Measurements from ENCODE around the gene TRAPPC3. TPM values are rescaled to one million over a fixed set of nuclear protein-coding genes. Genes with fewer than 3 reads are reported as not detected.
A peak's percentile ranks its signal among the peaks of the same experiment; 100 is the strongest.

The TRAPPC3 gene
- total and polyA plus RNA-seq, 9 of the 15 experiments (the other 6 are each of a cell fraction or from before 2014, with no cell fraction given), result 20.6 to 141 (median 112) TPM

DNA sequence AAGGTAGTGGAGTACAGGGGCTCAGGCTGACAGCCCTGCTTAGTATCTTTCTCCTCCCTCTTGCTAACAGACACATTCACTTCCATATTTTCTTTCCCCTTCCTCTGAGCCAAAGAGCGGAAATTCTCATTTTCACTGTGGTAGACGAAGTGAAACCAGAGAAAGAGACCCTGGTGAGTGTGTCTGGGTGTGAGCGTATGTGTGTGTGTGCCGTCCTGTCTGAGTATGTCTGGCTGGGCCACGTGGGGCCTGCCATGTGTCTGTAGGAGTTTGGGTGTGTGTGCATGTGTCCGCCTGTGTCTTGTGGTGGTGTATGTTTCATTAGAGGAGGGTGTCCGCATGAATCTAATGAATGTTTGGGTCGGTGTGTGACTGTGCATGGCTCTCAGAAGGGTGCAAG, 25.9 kb downstream of the TRAPPC3 start (continued):
- TF ChIP-seq, protein P1, sequence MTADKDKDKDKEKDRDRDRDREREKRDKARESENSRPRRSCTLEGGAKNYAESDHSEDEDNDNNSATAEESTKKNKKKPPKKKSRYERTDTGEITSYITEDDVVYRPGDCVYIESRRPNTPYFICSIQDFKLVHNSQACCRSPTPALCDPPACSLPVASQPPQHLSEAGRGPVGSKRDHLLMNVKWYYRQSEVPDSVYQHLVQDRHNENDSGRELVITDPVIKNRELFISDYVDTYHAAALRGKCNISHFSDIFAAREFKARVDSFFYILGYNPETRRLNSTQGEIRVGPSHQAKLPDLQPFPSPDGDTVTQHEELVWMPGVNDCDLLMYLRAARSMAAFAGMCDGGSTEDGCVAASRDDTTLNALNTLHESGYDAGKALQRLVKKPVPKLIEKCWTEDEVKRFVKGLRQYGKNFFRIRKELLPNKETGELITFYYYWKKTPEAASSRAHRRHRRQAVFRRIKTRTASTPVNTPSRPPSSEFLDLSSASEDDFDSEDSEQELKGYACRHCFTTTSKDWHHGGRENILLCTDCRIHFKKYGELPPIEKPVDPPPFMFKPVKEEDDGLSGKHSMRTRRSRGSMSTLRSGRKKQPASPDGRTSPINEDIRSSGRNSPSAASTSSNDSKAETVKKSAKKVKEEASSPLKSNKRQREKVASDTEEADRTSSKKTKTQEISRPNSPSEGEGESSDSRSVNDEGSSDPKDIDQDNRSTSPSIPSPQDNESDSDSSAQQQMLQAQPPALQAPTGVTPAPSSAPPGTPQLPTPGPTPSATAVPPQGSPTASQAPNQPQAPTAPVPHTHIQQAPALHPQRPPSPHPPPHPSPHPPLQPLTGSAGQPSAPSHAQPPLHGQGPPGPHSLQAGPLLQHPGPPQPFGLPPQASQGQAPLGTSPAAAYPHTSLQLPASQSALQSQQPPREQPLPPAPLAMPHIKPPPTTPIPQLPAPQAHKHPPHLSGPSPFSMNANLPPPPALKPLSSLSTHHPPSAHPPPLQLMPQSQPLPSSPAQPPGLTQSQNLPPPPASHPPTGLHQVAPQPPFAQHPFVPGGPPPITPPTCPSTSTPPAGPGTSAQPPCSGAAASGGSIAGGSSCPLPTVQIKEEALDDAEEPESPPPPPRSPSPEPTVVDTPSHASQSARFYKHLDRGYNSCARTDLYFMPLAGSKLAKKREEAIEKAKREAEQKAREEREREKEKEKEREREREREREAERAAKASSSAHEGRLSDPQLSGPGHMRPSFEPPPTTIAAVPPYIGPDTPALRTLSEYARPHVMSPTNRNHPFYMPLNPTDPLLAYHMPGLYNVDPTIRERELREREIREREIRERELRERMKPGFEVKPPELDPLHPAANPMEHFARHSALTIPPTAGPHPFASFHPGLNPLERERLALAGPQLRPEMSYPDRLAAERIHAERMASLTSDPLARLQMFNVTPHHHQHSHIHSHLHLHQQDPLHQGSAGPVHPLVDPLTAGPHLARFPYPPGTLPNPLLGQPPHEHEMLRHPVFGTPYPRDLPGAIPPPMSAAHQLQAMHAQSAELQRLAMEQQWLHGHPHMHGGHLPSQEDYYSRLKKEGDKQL (CRISPR knock-in tag; IDR thresholded peaks at IDR 0.05; ENCODE audit: borderline replicate concordance), result no peak
- TF ChIP-seq, protein P2, sequence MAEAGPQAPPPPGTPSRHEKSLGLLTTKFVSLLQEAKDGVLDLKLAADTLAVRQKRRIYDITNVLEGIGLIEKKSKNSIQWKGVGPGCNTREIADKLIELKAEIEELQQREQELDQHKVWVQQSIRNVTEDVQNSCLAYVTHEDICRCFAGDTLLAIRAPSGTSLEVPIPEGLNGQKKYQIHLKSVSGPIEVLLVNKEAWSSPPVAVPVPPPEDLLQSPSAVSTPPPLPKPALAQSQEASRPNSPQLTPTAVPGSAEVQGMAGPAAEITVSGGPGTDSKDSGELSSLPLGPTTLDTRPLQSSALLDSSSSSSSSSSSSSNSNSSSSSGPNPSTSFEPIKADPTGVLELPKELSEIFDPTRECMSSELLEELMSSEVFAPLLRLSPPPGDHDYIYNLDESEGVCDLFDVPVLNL (CRISPR knock-in tag; IDR thresholded peaks at IDR 0.05; ENCODE audit: low read depth), result no peak
- TF ChIP-seq POLR2AphosphoS2 (IDR thresholded peaks at IDR 0.05; ENCODE audit: low read length), result no peak
- TF ChIP-seq ZNF699 (CRISPR knock-in tag; IDR thresholded peaks at IDR 0.05; ENCODE audit: insufficient replicate concordance), result no peak
- TF ChIP-seq DACH1 (IDR thresholded peaks at IDR 0.05; ENCODE audit: partially characterized antibody), result no peak
- no peak for TF ChIP-seq FIP1L1 (IDR thresholded peaks at IDR 0.05; ENCODE audit: low read depth, low read length, poor library complexity, severe bottlenecking)
- TF ChIP-seq HDGF (IDR thresholded peaks at IDR 0.05), result peak; percentile 32; the same call in 1 of the 2 replicates
- no peak for TF ChIP-seq CBX8 (IDR thresholded peaks at IDR 0.05; ENCODE audit: borderline replicate concordance, extremely low read depth, low read depth, low read length, poor library complexity, severe bottlenecking)
- no peak for TF ChIP-seq HDAC2 (IDR thresholded peaks at IDR 0.05)
- no peak for TF ChIP-seq NR2C1 (IDR thresholded peaks at IDR 0.05)
- no peak for TF ChIP-seq NR2C1 (tag; IDR thresholded peaks at IDR 0.05)

Measured in K562 (cell line).